Pancreas (tissue), 10 donors: ENCODE results near the gene S100PBP. TPM values are rescaled to one million over a fixed set of nuclear protein-coding genes. Genes with fewer than 3 reads are reported as not detected.

Experiments used
- ATAC-seq, 4 donors: fragments of 200-7000 bp; cut with Tn5 transposase; one replicate each; pipeline versions ENCODE4 v1.8.0 to v1.9.1; 2020; ENCODE audit warnings: mild to moderate bottlenecking in 4 of 4, moderate library complexity in 4 of 4
- DNase-seq, 6 donors: peaks; one replicate each; pipeline ENCODE4 v3.0.0-alpha.2; 2020
- FAIRE-seq: peaks from 2 replicates; lab custom pipeline; 2012; peaks lifted over from hg19 to GRCh38; lab: Jason Lieb, UNC
- H3K27ac ChIP-seq, 4 donors: fragments of 200-600 bp; sonication (generic); 1 replicate in 3 of 4; 2 replicates in 1 of 4; pipeline versions ENCODE4 v1.5.0 to v1.8.0; 2020
- H3K27me3 ChIP-seq, 4 donors: fragments of 200-600 bp; one replicate each; pipeline ENCODE4 v1.8.0; 2021
- H3K36me3 ChIP-seq, 3 donors: fragments of 200-600 bp; sonication (generic) in 1 of 3; one replicate each; pipeline versions ENCODE4 v1.5.0 to v1.8.0; 2020 to 2021
- H3K4me1 ChIP-seq, 3 donors: fragments of 200-600 bp; one replicate each; pipeline ENCODE4 v1.8.0; 2021
- H3K4me3 ChIP-seq, 4 donors: fragments of 200-600 bp; sonication (generic) in 2 of 4; one replicate each; pipeline versions ENCODE4 v1.5.0 to v1.8.0; 2020 to 2021
- H3K9me3 ChIP-seq, 4 donors: fragments of 200-600 bp; one replicate each; pipeline ENCODE4 v1.8.0; 2021
- CTCF ChIP-seq, 4 donors: fragments of 200-600 bp; sonication (generic) in 3 of 4; IDR thresholded peaks; one replicate each; pipeline versions ENCODE4 v1.5.0 to v1.8.0; 2021; ENCODE audit warnings: antibody characterized with exemption in 4 of 4
- WGBS, 2 donors: extraction: QIAGEN DNeasy Blood & Tissue Kit; methylation state at CpG; one replicate each; pipeline ENCODE4 v1.1.7; 2013; 5-methylcytosine and 5-hydroxymethylcytosine counted together
- intact Hi-C, 3 donors: fragments of 100-400 bp; cut with DNase I; formaldehyde crosslinking; loops; one replicate each; pipeline versions ENCODE4 v1.11.1 to v1.14.2; 2022
- polyA plus RNA-seq, 2 donors: library from polyadenylated mRNA; stranded (reverse); fragments of 200-250 nt; gene quantifications; one replicate each; pipeline ENCODE4 v1.2.3, GENCODE V29; 2013
- total RNA-seq, 6 donors: library from RNA; stranded (reverse); fragmentation: NEBNext Ultra II Directional in 4 of 6; extraction: Animal tissue kit (Norgen Biotek cat#: 25700) in 4 of 6; gene quantifications; one replicate each; pipeline versions ENCODE4 v1.2.1 to v1.2.4, GENCODE V29; 2021 to 2023
- donor health status: healthy with polysubstance abuse.
- donor health status: DM: no; HTN: no; CAD: no; lungs with moderate emphysema.
- donor health status: DM: no; HTN: no; CAD: no.
- donor health status: control.
- donor health status: control.
- donor health status: Bipolar disorder and iron deficiency.
- donor health status: DM: yes; HTN: yes; CAD: no.
- donor health status: DM: no; HTN: no; CAD: no.
- donor health status: DM: no; HTN: no; CAD: no.
- donor health status: DM: yes; HTN: yes; CAD: no.

The S100PBP gene
- total and polyA plus RNA-seq, 8 donors = 7.6 to 20.2 (median 11.8) TPM

DNA sequence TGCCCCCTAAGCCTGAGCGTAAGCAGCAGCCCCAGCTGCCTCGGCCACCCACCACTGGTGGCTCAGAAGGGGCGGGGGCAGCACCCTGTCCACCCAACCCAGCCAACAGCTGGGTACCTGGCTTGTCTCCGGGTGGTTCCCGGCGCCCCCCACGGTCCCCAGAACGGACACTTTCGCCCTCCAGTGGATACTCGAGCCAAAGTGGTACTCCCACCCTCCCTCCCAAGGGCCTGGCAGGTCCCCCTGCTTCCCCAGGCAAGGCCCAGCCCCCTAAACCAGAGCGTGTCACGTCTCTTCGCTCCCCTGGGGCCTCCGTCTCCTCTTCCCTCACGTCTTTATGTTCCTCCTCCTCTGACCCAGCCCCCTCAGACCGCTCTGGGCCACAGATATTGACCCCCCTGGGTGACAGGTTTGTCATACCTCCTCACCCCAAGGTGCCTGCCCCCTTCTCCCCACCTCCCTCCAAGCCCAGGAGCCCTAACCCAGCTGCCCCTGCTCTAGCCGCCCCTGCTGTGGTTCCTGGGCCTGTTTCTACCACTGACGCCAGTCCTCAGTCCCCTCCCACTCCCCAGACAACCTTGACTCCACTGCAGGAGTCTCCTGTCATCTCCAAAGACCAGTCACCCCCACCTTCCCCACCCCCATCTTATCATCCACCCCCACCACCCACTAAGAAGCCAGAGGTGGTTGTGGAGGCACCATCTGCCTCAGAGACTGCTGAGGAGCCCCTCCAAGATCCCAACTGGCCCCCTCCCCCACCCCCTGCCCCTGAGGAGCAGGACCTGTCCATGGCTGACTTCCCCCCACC is 46.5 kb upstream of the S100PBP start:
- ATAC-seq (no peak), DNase-seq (peak in 1 of 6 donors; percentile 56), FAIRE-seq (no peak)
- H3K27ac ChIP-seq = no peak overlapping the region
- H3K4me1 ChIP-seq = peaks cover 18 to 28% (median 20%) of the 10 kb centered on the region in 3 donors
- no peaks in the 10 kb centered on the region for H3K27me3 ChIP-seq
- 67 to 74% methylated on average over 14 to 18 of the region's 18 CpGs for WGBS, 2 donors
- H3K36me3 ChIP-seq = peaks cover 0 to 42% (median 12%) of the 10 kb centered on the region in 3 donors
- H3K4me3 ChIP-seq = no peak overlapping the region
- intact Hi-C loops = loop anchor here in 2 of 3 donors (5.0 to 10.0 kb wide), 2 partner anchors 59 to 94 kb away; no protein-coding TSS in a partner anchor
- no peak for TF ChIP-seq CTCF (IDR thresholded peaks at IDR 0.05)
- H3K9me3 ChIP-seq = no peaks in the 10 kb centered on the region

- WGBS, 2 donors = 83 to 88% methylated on average over 30 of the region's 30 CpGs
- H3K4me3 ChIP-seq = no peak overlapping the region
- no peak for TF ChIP-seq CTCF (IDR thresholded peaks at IDR 0.05)
- H3K27ac ChIP-seq = no peak overlapping the region
- no peak for FAIRE-seq
- DNase-seq = peak in 3 of 6 donors; percentile 56 to 80 (median 59)
- H3K36me3 ChIP-seq = peaks cover 0 to 48% (median 12%) of the 10 kb centered on the region in 3 donors
- ATAC-seq = no peak
- H3K4me1 ChIP-seq = peaks cover 11 to 20% (median 13%) of the 10 kb centered on the region in 3 donors
- no peaks in the 10 kb centered on the region for H3K27me3 ChIP-seq
- intact Hi-C loops = loop anchor here in 2 of 3 donors (5.0 to 10.0 kb wide), 2 partner anchors 59 to 93 kb away; no protein-coding TSS in a partner anchor
- H3K9me3 ChIP-seq = no peaks in the 10 kb centered on the region
Measured at GRCh38 chr1:32771561-32772280, 45.7 kb upstream of the S100PBP start.

- no peak for FAIRE-seq
- 76 to 80% methylated on average over 10 of the region's 10 CpGs for WGBS, 2 donors
- H3K4me3 ChIP-seq = no peak overlapping the region
- no peak for TF ChIP-seq CTCF (IDR thresholded peaks at IDR 0.05)
- intact Hi-C loops = loop anchor here in 2 of 3 donors (5.0 to 10.0 kb wide), 2 partner anchors 60 to 92 kb away; no protein-coding TSS in a partner anchor
- peak in 3 of 4 donors; percentile 1 to 3 (median 2) for ATAC-seq
- peaks cover 3 to 13% (median 7%) of the 10 kb centered on the region in 3 donors for H3K4me1 ChIP-seq
- H3K36me3 ChIP-seq = peaks cover 0 to 51% (median 12%) of the 10 kb centered on the region in 3 donors
- peak overlapping the region in 1 of 4 donors; percentile 44 for H3K27ac ChIP-seq
- H3K27me3 ChIP-seq = no peaks in the 10 kb centered on the region
- DNase-seq = no peak
- H3K9me3 ChIP-seq = no peaks in the 10 kb centered on the region
Measured at GRCh38 chr1:32772281-32773017, 45.0 kb upstream of the S100PBP start.

DNA sequence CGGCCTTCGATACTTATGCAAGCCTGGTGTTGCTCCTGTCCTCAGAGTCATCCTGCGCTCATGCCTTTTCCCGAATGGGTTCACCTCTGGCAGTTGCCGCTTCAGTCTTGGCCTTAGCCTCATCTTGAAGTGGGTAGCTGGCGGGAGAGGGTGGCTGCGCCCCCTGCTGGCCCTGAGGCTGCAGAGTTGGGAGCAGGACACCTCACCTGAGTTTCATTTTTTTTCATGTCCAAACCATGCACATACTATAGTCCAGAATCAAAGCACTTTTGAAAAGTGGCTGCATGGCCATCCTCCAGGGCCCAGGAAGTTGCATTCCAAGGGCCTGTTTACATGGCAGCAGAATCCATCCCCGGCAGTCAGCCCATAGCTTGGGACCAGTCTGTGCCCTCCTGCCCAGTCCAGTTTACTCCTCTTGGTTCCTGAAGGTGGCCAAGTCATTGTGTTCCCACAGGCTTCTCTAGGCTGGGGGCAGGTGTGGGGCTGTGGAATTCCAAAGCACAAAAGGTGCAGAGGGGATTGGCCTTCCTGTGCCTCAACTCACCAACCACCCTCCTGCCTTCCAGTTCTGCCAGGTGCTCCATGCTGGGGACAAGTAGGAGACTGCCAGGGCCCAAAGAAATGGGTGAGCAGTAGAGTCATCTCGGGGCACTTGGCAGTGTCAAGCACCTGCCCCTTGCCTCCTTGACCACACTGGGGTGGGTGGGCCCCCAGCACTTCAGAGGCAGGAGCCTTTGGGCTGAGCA is 44.3 kb upstream of the S100PBP start:
- Histone ChIP-seq H3K36me3 (peaks cover 0 to 51% (median 12%) of the 10 kb centered on the region in 3 donors), H3K27ac (peak overlapping the region in 1 of 4 donors; percentile 44)
- FAIRE-seq = no peak

More for the DNA sequence above, 44.3 kb upstream of the S100PBP start:
- Histone ChIP-seq H3K4me3 (no peak overlapping the region), H3K9me3 (no peaks in the 10 kb centered on the region), H3K4me1 (peaks cover 0 to 6% (median 0%) of the 10 kb centered on the region in 3 donors), H3K27me3 (no peaks in the 10 kb centered on the region)
- DNase-seq (peak; percentile 78 to 93 (median 90)), ATAC-seq (peak; percentile 80 to 90 (median 86))
- TF ChIP-seq CTCF (IDR thresholded peaks at IDR 0.05) = peak; percentile 84 to 91 (median 86)
- WGBS, 2 donors = 16 to 17% methylated on average over 9 of the region's 9 CpGs
- intact Hi-C loops = loop anchor here in 2 of 3 donors (5.0 to 10.0 kb wide), 2 partner anchors 61 to 92 kb away; no protein-coding TSS in a partner anchor
